Metanephros (tissue), 1 donor: ENCODE results near the gene TMEM219. TPM values are rescaled to one million over a fixed set of nuclear protein-coding genes. Genes with fewer than 3 reads are reported as not detected.

ENCODE experiments used
- total RNA-seq: library from RNA; depleted of rRNA; stranded (reverse); fragments of >200 nt; gene quantifications from one replicate; pipeline ENCODE4 v1.2.3, GENCODE V29; 2014

The TMEM219 gene, protein sequence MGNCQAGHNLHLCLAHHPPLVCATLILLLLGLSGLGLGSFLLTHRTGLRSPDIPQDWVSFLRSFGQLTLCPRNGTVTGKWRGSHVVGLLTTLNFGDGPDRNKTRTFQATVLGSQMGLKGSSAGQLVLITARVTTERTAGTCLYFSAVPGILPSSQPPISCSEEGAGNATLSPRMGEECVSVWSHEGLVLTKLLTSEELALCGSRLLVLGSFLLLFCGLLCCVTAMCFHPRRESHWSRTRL
- total RNA-seq, result 54.5 TPM

GRCh38 chr16:29961479-29962343 is at the start of gene TMEM219:
Gene TMEM219, plus strand, starts transcription at chr16:29962079. Its CDS starts 1,065 bp downstream, at chr16:29963144.

GRCh38 chr16:29925781-29926710 is 35.8 kb upstream of the TMEM219 start, which contains the start of gene KCTD13:
Gene KCTD13, minus strand, starts transcription at chr16:29926226. Its CDS starts 193 bp downstream, at chr16:29926033.

GRCh38 chr16:29973384-29974246 is 11.7 kb downstream of the TMEM219 start, which contains the start of gene TAOK2:
Gene TAOK2, plus strand, starts transcription at chr16:29973868. Its CDS starts 3,905 bp downstream, at chr16:29977773.

GRCh38 chr16:29995324-29995910 is 33.5 kb downstream of the TMEM219 start, which contains the start of gene HIRIP3:
Gene HIRIP3, minus strand, starts transcription at chr16:29995617. Its CDS starts 12 bp downstream, at chr16:29995605.

GRCh38 chr16:29995911-29996765 is 34.3 kb downstream of the TMEM219 start, which contains the start of gene INO80E:
Gene INO80E, plus strand, starts transcription at chr16:29996241. Its CDS starts 70 bp downstream, at chr16:29996311.

GRCh38 chr16:30010844-30011713 is 49.2 kb downstream of the TMEM219 start, which contains the start of gene DOC2A:
Gene DOC2A, minus strand, starts transcription at chr16:30011027. Its CDS starts 805 bp downstream, at chr16:30010222.

Other genes starting within 250 kb of the TMEM219 start
- 1.4 TPM for gene C16orf54, start 216.1 kb upstream of the TMEM219 start, total RNA-seq
- not detected for gene ZG16, start 183.8 kb upstream of the TMEM219 start, total RNA-seq
- gene KIF22, start 171.3 kb upstream of the TMEM219 start, total RNA-seq, result 52.0 TPM
- 159 TPM for gene MAZ, start 155.6 kb upstream of the TMEM219 start, total RNA-seq
- gene PRRT2, start 149.9 kb upstream of the TMEM219 start, total RNA-seq, result 14.4 TPM
- 30.8 TPM for gene PAGR1, start 145.9 kb upstream of the TMEM219 start, total RNA-seq
- 38.5 TPM for gene MVP, start 141.6 kb upstream of the TMEM219 start, total RNA-seq
- gene CDIPT, start 98.9 kb upstream of the TMEM219 start, total RNA-seq, result 83.4 TPM
- gene SEZ6L2, start 62.5 kb upstream of the TMEM219 start, total RNA-seq, result 17.3 TPM
- gene ASPHD1, start 61.6 kb upstream of the TMEM219 start, total RNA-seq, result 1.3 TPM
- 12.8 TPM for gene KCTD13, start 35.9 kb upstream of the TMEM219 start, total RNA-seq
- gene TAOK2, start 11.8 kb downstream of the TMEM219 start, total RNA-seq, result 47.5 TPM
- gene HIRIP3, start 33.5 kb downstream of the TMEM219 start, total RNA-seq, result 19.3 TPM
- gene INO80E, start 34.2 kb downstream of the TMEM219 start, total RNA-seq, result 37.4 TPM
- 1.9 TPM for gene DOC2A, start 48.9 kb downstream of the TMEM219 start, total RNA-seq
- not detected for gene C16orf92, start 61.1 kb downstream of the TMEM219 start, total RNA-seq
- 1.5 TPM for gene TLCD3B, start 69.2 kb downstream of the TMEM219 start, total RNA-seq
- gene ALDOA, start 103.7 kb downstream of the TMEM219 start, total RNA-seq, result 850 TPM
- 92.4 TPM for gene PPP4C, start 113.9 kb downstream of the TMEM219 start, total RNA-seq
- 1.1 TPM for gene TBX6, start 129.8 kb downstream of the TMEM219 start, total RNA-seq
- gene YPEL3, start 134.1 kb downstream of the TMEM219 start, total RNA-seq, result 56.3 TPM
- gene GDPD3, start 151.5 kb downstream of the TMEM219 start, total RNA-seq, result 4.7 TPM
- gene MAPK3, start 161.1 kb downstream of the TMEM219 start, total RNA-seq, result 31.2 TPM
- 30.8 TPM for gene CORO1A, start 221.5 kb downstream of the TMEM219 start, total RNA-seq
- gene BOLA2B, start 231.6 kb downstream of the TMEM219 start, total RNA-seq, result 11.4 TPM
- 11.6 TPM for gene SLX1A, start 231.8 kb downstream of the TMEM219 start, total RNA-seq
- gene SULT1A3, start 237.2 kb downstream of the TMEM219 start, total RNA-seq, result 11.6 TPM